ENCODE results near the gene IQSEC1.

GRCh38 chr3:13083254-13083653 is 10.0 kb upstream of the IQSEC1 start:
- TF ChIP-seq CTCF (IDR thresholded peaks at IDR 0.05) (no peak), POLR2A (IDR thresholded peaks at IDR 0.05; ENCODE audit: low read depth) (no peak), EP300 (IDR thresholded peaks at IDR 0.05) (no peak)
